ENCODE measurements around the gene MECR.

MECR gene

GRCh38 chr1:29177022-29177705 is 53.6 kb downstream of the MECR start:
- Histone ChIP-seq H3K4me3 (ENCODE audit: low read length) (no peak overlapping the region), H3K27me3 (ENCODE audit: low read depth, low read length) (no peaks in the 10 kb centered on the region), H4K20me1 (ENCODE audit: insufficient read depth, low read length) (peaks cover 61% of the 10 kb centered on the region), H3K79me2 (ENCODE audit: low read length) (peaks cover 94% of the 10 kb centered on the region), H3K9me3 (ENCODE audit: insufficient read depth, low read length) (no peaks in the 10 kb centered on the region), H3K27ac (ENCODE audit: low read length) (no peak overlapping the region), H3K36me3 (replicated peaks; ENCODE audit: low read depth, low read length) (peaks cover 12% of the 10 kb centered on the region), H2AFZ (ENCODE audit: low read depth, low read length) (no peak overlapping the region), H3K4me2 (ENCODE audit: low read length) (no peak overlapping the region), H3K4me1 (ENCODE audit: low read length) (peaks cover 11% of the 10 kb centered on the region), H3K9ac (ENCODE audit: low read length) (no peak overlapping the region)
- TF ChIP-seq EZH2phosphoT487 (IDR thresholded peaks at IDR 0.05; ENCODE audit: low read depth) (no peak), CTCF (IDR thresholded peaks at IDR 0.05; ENCODE audit: low read depth, low read length) (no peak)

DNA sequence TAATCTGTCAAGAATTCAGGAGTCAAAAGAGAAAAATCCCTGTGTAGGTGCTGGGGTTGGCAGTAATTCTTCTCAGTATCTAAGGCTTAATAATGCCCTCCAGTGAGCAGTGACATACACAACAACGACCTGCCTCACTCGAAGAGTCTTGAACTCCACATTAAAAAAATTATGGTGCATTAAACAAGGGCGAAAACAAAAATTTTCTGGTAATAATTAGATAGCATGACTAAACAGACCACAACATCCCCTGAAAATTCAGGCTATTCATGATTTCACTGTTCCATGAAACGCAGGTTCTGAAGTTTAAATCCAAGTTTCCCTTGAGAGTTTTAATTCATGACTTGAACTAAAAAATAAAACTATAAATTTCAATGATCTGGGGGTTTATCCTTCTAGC is 54.2 kb downstream of the MECR start:
- Histone ChIP-seq H4K20me1 (ENCODE audit: insufficient read depth, low read length) (peaks cover 65% of the 10 kb centered on the region), H3K27ac (ENCODE audit: low read length) (no peak overlapping the region), H3K4me3 (ENCODE audit: low read length) (no peak overlapping the region), H3K36me3 (replicated peaks; ENCODE audit: low read depth, low read length) (peaks cover 14% of the 10 kb centered on the region), H3K79me2 (ENCODE audit: low read length) (peaks cover 99% of the 10 kb centered on the region), H3K27me3 (ENCODE audit: low read depth, low read length) (no peaks in the 10 kb centered on the region), H3K9ac (ENCODE audit: low read length) (no peak overlapping the region), H3K4me1 (ENCODE audit: low read length) (peaks cover 11% of the 10 kb centered on the region), H3K4me2 (ENCODE audit: low read length) (no peak overlapping the region), H2AFZ (ENCODE audit: low read depth, low read length) (no peak overlapping the region), H3K9me3 (ENCODE audit: insufficient read depth, low read length) (no peaks in the 10 kb centered on the region)
- TF ChIP-seq CTCF (IDR thresholded peaks at IDR 0.05; ENCODE audit: low read depth, low read length) (no peak), EZH2phosphoT487 (IDR thresholded peaks at IDR 0.05; ENCODE audit: low read depth) (no peak)

- Histone ChIP-seq H3K4me2 (ENCODE audit: low read length) (no peak overlapping the region), H3K27ac (ENCODE audit: low read length) (no peak overlapping the region), H3K9ac (ENCODE audit: low read length) (no peak overlapping the region), H3K4me1 (ENCODE audit: low read length) (0 out of 2 replicates have a peak, but pooled peaks cover 5% of the 10 kb centered on the region), H3K9me3 (ENCODE audit: insufficient read depth, low read length) (no peaks in the 10 kb centered on the region), H3K4me3 (ENCODE audit: low read length) (no peak overlapping the region), H3K79me2 (ENCODE audit: low read length) (peaks cover 99% of the 10 kb centered on the region), H4K20me1 (ENCODE audit: insufficient read depth, low read length) (peaks cover 68% of the 10 kb centered on the region), H3K36me3 (replicated peaks; ENCODE audit: low read depth, low read length) (peaks cover 10% of the 10 kb centered on the region), H2AFZ (ENCODE audit: low read depth, low read length) (no peak overlapping the region), H3K27me3 (ENCODE audit: low read depth, low read length) (no peaks in the 10 kb centered on the region)
- no peak for TF ChIP-seq EZH2phosphoT487 (IDR thresholded peaks at IDR 0.05; ENCODE audit: low read depth)
- no peak for TF ChIP-seq CTCF (IDR thresholded peaks at IDR 0.05; ENCODE audit: low read depth, low read length)
Observed at GRCh38 chr1:29172415-29172939, 58.3 kb downstream of the MECR start.

DNA sequence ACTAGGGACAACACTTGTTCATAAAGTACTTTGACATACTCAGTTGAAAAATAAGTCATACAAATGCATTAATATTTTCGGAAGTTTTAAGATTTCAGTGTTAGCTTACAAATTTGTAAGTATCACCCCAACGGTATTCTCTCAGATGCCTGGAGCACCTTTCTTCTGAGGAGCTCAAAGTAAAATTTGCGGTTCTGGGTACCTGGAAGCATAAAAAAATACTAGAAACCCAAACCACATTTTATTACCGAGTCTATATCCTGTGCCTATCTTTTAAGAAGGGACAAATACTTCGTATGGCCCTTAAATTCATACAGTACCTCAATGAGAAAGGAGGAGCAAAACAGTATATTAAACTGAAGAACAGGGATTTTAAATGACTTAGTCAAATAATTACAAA is 59.2 kb downstream of the MECR start:
- Histone ChIP-seq H3K27ac (ENCODE audit: low read length) (no peak overlapping the region), H2AFZ (ENCODE audit: low read depth, low read length) (no peak overlapping the region), H3K4me3 (ENCODE audit: low read length) (no peak overlapping the region), H3K4me1 (ENCODE audit: low read length) (0 out of 2 replicates have a peak, but pooled peaks cover 5% of the 10 kb centered on the region), H3K36me3 (replicated peaks; ENCODE audit: low read depth, low read length) (peaks cover 11% of the 10 kb centered on the region), H3K27me3 (ENCODE audit: low read depth, low read length) (no peaks in the 10 kb centered on the region), H3K79me2 (ENCODE audit: low read length) (peaks cover 99% of the 10 kb centered on the region), H3K9me3 (ENCODE audit: insufficient read depth, low read length) (no peaks in the 10 kb centered on the region), H3K9ac (ENCODE audit: low read length) (no peak overlapping the region), H4K20me1 (ENCODE audit: insufficient read depth, low read length) (peaks cover 67% of the 10 kb centered on the region), H3K4me2 (ENCODE audit: low read length) (no peak overlapping the region)
- TF ChIP-seq EZH2phosphoT487 (IDR thresholded peaks at IDR 0.05; ENCODE audit: low read depth) (no peak), CTCF (IDR thresholded peaks at IDR 0.05; ENCODE audit: low read depth, low read length) (no peak)

Data from OCI-LY3 (cell line).